ENCODE results near the gene SRSF6.
"Not testable (repeated sequence)": the region's sequence is repeated elsewhere in the genome, so short reads cannot be mapped to it uniquely, and the experiment has no call there.

Gene SRSF6

DNA sequence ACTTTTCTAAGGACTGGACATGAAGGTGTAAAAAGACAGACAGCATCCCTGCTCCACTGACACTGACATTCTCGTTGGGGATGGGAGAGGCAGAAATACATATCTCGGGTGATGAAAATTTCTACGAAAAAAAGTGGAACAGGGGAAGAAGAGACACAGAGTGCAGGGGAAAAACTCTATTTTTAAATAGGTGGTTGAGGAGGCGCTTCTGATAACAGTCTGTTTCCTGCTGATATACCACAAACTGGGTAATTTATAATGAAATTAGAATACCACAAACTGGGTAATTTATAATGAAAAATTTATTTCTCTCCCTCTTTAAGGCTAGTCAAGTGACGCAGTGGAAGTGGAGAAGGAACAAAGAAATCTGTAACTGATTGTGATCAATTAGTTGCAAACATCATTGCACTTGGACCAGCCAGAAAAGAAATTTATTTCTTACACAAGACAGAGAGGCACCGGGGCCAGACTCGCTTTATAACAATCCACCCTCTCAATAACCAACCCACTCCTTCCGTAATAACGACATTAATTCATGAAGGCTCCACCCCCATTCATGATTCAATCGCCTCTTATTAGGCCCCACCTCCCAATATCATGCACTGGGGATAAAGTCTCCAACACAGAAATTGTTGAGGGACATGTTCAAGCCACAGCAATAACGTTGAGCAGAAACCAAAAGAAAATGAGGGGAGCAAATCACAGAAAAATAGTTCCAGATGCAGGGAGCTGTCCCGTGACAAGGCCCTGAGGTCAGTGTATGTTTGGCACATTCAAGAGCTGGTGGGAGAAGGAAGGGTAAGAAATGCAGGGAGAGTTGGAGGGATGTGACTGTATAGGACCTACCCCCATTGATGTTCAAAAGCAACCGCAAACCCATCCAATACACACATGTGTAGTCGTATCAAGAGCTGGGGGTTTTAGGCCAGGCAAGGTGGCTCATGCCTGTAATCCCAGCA, 6.6 kb upstream of the SRSF6 start:
- no peak for DNase-seq

DNA sequence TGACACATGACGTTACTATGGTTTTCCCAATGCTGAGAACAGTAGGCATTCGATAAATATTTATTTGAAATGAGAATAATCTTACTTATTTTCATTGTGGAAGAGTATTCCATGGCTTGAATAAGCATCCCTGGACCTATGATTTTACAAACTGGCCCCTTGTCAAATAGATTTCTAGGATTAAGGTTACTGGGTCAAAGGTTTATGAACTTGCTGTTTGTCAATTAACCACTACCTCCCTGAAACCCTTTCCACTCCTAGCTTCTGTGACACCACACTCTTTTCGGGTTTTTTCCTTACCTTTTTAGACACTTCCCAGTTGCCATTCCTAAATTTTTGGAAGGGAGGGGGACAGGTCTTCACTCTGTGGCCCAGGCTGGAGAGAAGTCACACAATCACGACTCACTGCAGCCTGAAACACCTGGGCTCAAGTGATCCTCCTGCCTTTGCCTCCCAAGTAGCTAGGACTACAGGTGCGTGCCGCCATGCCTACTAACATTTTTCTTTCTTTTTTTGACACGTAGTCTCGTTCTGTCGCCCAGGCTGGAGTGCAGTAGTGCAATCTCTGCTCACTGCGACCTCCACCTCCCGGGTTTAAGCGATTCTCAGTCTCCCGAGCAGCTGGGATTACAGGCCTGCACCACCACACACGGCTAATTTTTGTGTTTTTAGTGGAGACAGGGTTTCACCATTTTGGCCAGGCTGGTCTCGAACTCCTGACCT, 5.1 kb upstream of the SRSF6 start:
- no peak for DNase-seq

DNA sequence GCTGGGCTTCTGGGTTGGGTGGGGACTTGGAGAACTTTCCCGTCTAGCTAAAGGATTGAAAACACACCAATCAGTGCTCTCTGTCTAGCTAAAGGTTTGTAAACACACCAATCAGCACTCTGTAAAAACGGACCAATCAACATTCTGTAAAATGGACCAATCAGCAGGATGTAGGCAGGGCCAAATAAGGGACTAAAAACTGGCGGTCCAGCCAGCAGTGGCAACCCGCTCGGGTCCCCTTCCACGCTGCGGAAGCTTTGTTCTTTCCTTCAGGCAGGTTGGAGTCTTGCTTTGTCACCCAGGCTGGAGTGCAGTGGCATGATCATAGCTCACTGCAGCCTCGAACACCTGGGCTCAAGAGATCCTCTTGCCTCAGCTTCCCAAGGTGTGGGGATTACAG, 1.4 kb upstream of the SRSF6 start:
- DNase-seq, result not testable (repeated sequence)

DNA sequence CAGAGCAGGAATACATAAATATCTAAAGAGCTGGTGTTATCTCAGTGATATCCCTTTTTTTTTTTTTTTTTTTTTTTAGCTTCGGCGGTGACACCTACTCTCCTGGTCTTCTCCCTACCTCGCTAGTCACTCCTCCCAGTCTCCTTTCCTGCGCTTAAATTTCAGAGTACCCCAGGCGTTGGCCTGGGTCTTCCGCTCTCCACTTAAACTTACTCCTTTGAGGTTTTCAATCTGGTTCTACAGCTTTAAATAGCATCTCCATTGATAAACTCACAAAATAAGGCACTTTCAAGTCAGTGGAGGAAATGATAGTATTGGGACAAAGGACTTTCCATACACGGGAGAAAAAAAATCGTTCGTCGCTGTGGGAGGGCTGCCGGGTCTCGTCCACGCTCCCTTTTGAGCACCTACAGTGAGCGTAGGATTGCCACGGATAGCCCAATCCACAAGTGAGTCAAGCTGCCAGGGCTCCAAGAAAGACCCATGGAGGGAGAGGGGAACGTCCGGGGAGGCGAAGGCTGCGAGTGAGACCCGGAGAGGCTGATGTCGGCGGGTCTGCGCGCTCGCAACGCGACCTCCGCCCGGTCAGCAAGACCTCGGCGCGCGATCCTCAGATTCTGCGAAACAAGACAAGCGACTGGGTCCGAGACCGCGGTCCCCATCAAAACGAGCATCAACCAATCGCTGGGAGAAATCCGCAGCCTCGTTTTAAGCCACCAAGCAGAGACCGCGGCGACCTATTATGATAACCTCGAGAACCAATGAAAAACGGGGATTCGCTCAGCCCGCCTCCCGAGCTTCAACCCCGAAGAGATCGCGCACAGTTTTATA, 672 bp upstream of the SRSF6 start:
- DNase-seq, result peak; percentile 91

DNA sequence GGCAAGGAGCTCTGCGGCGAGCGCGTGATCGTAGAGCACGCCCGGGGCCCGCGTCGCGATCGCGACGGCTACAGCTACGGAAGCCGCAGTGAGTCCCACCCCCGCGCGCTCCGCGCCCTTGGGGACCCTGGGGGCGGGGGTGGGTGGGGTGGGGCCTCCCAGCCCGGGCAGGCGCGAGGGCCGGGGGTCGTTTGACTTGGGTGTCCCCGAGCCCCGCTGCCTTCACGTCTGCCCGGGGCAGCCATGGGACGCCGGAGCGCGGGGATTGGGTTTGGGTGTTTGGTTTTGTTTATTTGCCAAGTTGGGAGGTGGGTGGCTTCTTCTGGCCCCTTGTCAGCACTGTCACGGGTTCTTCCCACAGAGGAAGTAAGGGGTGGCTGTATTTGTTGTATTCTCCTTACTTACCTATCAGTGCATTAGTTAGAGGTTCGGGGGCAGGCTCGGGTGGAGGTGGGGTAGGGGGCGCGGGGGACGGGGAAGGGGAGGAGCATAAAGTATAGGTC, 777 bp downstream of the SRSF6 start:
- DNase-seq, result no peak

DNA sequence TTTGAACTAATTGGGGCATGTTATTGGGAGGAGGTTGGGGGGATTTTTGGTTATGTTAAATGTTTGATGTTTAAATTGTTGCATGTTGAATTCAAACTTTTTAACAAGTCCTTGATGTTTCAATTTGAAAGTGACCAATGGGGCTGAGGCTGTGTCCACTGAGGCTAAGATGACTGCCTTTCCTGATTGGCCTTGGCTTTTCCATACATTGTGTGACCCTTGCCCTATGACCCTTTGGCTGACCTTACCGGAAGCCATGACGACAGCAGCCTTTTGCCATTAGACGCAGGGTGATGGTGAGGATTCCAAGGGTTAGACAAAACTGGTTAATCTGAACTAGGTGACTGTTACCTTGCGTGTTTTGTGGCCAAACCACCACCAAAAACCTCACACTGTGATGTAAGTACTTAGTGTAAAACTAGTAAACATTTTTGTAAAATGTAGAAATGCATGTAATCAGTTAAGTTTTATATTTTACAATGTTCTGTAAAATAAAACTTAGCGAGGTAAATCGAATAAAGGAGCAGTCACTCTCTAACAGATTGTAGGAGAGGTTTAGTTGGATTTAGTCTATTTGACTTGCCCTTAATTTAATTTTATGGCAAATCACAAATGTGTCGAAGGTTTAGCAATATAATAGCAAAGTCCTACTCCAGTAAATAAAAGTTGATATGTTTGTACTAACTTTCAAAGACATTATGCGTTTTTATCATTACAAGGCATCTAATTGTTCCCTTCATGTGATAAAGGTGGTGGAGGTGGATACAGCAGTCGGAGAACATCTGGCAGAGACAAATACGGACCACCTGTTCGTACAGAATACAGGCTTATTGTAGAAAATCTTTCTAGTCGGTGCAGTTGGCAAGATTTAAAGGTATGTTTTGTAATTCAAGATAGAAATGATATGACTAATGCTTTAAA, 1.6 kb downstream of the SRSF6 start:
- no peak for DNase-seq

DNA sequence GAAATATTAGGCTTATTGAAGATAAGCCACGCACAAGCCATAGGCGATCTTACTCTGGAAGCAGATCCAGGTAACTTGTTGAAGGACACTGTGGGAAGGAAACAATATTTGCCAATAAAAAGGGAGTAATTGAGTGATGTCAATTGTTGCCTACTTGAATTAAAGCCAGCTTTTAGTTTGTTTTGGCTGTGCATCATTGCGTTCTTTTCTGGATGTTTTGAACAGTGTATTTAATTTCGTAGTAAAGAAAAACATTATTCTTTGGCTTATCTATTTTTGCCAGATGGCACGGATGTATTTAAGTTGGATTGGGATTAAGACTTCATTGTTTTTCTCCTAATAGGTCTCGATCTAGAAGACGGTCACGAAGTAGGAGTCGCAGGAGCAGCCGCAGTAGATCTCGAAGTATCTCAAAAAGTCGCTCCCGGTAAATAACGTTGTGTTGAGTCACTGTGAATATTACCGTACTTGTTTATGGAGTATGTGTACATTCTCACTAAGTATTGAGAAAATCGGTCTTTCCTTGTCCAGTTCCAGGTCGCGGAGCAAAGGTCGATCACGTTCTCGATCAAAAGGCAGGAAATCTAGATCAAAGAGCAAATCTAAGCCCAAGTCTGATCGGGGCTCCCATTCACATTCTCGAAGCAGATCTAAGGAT, 2.6 kb downstream of the SRSF6 start:
- no peak for DNase-seq

DNA sequence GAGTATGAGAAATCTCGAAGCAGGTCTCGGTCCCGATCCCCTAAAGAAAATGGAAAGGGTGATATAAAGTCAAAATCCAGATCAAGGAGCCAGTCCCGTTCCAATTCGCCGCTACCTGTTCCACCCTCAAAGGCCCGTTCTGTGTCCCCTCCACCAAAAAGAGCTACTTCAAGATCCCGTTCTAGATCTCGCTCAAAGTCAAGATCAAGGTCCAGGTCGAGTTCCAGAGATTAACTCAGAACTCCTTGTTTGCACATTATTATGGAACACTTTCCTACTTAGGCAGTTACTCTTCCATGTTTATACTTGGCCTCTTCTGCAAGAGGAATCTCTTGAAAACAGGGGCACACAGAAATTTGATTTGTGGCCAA, 3.1 kb downstream of the SRSF6 start:
- no peak for DNase-seq

DNA sequence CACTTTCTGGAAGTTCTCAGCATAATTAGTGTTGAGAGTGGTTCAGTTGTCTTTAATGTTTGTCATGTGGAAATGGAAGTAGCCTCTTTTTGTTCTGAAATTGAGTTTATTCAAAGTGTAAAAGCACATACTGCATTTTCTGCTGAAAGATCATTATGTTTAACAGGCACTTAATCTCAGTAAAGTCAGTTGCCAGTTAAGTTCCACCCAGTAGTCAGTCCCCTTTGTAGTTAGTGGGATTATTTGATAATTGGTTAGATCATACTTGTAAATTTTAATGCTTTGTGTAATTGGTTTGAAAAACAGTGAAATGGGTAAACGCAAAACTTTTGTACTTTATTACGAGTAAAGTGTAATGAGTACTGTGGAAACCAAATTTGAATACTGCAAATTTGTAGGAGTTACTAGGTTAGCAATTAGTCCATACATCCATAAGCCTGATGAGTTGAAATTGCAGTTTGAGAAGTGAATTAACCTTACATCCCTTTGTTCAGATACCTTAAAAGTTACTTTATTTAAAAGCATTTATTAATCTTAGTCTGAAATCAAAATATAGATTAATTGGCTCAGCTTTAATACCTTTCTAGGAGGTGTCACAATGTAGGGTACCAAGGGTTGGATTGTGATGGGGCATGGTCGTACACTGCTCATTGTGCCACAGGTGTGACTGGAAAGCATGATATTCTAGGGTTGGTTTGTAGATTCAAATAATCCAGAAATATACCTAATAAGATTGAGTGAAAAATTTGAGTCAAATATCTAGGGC, 4.4 kb downstream of the SRSF6 start:
- no peak for DNase-seq

DNA sequence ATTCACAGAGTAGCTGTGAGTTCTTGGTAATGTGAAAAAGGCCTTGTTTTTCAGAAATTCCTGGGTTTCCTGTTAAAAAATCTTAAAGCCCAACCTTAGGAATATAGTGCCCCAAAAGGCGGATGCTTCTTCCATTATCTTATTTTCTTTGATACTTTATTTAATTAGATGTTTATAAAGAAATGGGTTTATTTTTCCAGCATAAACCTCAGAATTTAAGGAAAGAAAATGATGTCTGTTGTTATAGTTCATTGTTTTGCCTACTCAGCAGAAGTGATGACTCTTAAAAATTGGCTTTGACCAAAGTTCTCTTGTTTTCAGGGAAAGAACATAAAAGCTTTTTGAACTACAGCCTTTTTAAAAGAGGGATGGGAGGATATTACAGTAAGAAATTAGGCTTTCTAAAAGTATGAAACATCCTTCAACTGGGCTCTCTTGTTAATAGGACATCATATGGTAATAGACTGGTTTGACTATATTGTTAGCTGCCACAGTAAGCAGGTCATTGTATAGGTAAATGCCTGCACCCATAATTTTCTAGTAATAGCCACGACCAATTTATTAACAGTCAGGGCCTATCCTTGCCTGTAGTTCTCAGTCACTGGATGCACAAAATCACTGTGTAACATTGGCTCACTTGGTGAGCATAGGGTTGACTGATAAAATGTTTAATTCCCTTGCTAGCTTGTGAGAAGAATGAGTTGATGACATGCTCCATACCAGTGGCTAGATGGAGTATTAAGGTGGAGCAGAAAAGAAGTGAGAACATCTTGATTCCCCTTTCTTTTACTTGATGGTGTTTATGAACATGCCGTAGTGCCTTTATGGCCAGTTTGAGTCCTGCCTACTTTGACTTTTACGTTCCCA, 5.2 kb downstream of the SRSF6 start:
- DNase-seq, result no peak

DNA sequence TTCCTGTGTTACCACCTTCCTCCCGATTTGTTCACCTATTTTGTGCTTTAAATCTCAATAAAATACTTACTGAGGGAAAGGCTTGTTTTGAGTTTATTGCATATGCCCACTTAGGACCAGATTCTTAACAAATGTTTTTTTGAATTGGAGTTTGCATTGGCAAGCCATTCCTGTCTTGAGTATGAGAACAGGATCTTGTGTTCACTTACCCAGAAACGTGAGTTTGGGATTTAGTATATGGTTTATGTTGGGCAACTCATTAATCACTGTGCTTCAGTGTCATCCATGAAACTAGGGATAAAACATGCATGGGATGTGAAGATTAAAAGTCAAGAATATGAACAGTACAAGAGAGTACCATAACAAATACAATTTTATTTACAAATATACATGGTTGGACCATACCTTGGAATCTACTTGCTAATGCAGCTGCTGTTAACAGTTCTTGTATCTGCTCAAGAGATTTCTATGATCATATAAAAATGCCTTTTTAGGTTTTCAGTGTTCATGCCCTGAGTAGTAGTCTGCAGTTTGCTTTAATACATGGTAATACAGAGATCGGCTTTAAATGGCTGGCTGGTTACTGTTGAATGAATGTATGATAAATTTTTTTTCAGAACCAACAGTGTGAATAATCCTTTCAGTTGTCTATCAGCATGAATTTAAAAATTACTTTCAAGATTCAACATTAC, 6.0 kb downstream of the SRSF6 start:
- DNase-seq, result no peak

DNA sequence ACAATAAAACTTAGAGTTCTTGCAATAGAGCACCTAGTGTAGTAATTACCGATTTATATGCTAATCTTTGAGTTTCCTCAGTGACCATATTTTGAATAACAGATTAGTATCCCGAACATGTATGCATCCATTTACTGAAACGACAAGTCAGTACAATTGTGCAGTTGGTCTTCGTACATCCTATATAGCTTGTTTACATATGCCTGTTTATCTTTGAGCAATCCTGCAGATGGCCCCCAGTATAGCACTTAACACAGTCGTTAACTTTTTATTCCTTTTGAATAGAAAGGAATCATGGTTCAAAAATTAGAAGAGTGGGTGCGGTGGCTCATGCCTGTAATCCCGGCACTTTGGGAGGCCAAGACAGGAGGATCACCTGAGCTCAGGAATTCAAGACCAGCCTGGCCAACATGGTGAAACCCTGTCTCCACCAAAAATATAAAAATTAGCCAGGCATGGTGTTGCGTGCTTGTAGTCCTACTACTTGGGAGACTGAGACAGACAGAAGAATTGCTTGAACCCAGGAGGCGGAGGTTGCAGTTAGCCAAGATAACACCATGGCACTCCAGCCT, 6.6 kb downstream of the SRSF6 start:
- DNase-seq, result no peak

DNA sequence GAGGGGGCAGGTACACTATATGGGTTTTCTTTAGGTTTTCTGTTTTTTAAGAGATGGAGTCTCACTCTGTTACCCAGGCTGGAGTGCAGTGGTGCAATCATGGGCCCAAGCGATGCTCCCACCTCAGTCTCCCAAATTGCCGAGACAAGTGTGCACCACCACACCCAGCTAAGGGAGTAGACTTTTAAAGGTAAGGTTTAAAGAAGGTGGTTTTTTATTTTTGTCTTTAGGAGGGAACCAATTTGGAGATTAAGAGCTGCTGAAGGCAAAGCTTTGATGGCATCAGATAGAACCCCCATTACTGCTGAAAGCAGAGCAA, 7.9 kb downstream of the SRSF6 start:
- DNase-seq, result no peak

DNA sequence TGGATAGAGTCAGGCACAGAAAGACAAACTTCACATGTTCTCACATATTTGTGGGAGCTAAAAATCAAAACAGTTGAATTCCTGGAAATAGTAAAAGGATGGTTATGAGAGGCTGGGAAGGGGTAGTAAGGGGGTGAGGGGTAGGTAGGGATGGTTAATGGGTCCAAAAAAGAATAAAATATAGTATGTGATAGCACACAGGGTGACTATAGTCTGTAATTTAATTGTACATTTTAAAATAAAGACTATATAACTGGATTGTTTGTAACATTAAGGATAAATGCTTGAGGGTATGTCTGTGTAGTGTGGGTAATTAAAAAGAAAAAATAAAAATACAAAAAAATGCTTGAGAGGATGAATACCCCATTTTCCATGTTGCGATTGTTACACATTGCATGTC, 9.9 kb downstream of the SRSF6 start:
- no peak for DNase-seq

DNA sequence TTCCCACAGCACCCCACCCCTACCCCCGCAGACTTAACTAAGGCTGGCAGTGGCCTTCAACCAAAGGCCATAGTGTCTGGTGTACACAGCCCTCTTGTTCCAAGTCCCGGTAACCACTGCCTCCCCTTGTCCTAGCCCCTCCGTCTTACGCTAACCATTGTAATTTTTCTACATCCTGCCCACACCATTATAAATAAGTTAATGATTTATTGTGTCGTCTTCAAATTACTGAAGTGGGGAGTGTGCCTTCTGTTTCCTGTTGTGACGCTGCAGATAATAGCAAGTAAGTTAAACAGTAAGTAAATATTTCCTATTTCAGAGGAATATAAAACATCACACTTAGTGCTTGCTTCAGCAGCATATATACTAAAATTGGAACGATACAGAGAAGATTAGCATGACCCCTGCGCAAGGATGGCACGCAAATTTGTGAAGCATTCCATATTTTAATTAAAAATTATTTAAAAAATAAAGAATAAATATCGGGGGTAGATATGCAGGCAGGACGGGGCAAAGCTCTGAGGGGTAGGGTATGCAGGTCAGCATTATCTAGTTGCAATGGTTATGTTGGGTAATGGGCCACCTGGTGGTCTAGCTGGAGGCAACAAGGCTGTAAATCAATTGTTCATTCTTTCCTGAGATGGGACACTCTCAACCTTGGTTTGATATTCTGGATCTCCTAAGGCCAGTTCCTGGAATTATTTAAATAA, 15.1 kb downstream of the SRSF6 start:
- no peak for DNase-seq

DNA sequence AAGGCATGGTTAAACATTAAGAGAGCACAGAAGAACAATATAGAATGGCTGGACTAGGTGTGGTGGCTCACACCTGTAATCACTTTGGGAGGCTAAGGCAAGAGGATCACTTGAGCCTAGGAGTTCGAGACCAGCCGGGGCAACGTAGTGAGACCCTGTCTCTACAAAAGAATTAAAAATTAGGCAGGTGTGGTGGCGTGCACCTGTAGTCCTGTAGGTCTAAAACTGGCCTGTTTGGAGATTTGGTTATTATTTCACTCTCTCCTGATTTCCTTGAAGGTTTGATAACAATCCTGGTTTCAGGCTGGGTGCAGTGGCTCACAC, 15.6 kb downstream of the SRSF6 start:
- no peak for DNase-seq

DNA sequence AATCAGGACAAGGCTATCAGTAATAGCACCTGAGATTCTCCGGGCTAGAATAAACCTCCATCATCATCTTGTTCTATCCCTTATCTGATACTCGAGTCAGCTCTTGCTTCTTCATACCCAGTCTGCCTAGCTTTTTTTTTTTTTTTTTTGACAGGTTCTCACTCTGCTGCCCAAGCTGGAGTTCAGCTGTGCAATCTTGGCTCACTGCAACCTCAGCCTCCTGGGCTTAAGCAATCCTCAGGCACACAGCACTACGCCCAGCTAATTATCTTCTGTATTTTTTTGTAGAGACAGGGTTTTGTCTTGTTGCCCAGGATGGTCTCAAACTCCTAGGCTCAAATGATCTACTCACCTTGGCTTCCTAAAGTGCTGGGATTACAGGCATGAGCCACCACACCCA, 19.5 kb downstream of the SRSF6 start:
- DNase-seq, result no peak

DNA sequence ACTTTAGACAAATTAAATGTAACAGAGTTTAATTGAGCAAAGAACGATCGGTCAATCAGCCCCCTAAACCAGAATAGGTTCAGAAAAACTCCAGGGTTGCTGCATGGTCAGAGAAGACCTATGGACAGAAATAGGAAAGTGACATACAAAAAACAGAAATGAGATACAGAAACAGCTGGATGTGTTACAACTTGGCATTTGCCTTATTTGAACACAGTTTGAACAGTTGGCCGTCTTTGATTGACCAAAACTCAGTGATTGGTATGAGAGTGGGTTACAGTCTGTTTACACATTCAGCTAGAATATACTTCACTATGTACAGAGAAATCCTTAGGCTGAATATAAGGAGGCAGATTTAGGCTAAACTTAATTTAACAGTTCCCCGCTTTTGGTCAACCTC, 19.9 kb downstream of the SRSF6 start:
- DNase-seq, result no peak

All from NCI-H748 treated with DMSO at 0.1 percent for 48 hours (cell line).